IPS-18a (cell line): Measurements from ENCODE around the gene RPL41.
A peak's percentile ranks its signal among the peaks of the same experiment; 100 is the strongest.

ENCODE experiments used
- H3K27ac ChIP-seq: one replicate; pipeline ENCODE4 v1.5.1; 2013; ENCODE audit warnings: low read length
- H3K27me3 ChIP-seq: one replicate; pipeline ENCODE4 v1.6.1; 2013; ENCODE audit warnings: mild to moderate bottlenecking, low read length; ENCODE audit not compliant: control insufficient read depth, insufficient read depth
- H3K36me3 ChIP-seq: one replicate; pipeline ENCODE4 v1.6.1; 2013; ENCODE audit warnings: low read depth, low read length; ENCODE audit not compliant: control insufficient read depth
- H3K4me1 ChIP-seq: one replicate; pipeline ENCODE4 v1.6.1; 2013; ENCODE audit warnings: low read depth, low read length; ENCODE audit not compliant: control insufficient read depth
- H3K4me3 ChIP-seq: one replicate; pipeline ENCODE4 v1.5.1; 2013; ENCODE audit warnings: low read length
- H3K9ac ChIP-seq: one replicate; pipeline ENCODE4 v1.6.1; 2013; ENCODE audit warnings: mild to moderate bottlenecking, low read length, moderate library complexity
- H3K9me3 ChIP-seq: one replicate; pipeline ENCODE4 v1.6.1; 2013; ENCODE audit warnings: low read depth, low read length; ENCODE audit not compliant: control insufficient read depth

Gene RPL41

GRCh38 chr12:56129942-56130495, 13.6 kb downstream of the RPL41 start:
- H3K4me1 ChIP-seq: peaks cover 18% of the 10 kb centered on the region

GRCh38 chr12:56130876-56131275, 14.4 kb downstream of the RPL41 start:
- Histone ChIP-seq H3K36me3 (peaks cover 35% of the 10 kb centered on the region), H3K27ac (no peak overlapping the region), H3K4me1 (peaks cover 18% of the 10 kb centered on the region), H3K4me3 (no peak overlapping the region), H3K9me3 (no peaks in the 10 kb centered on the region), H3K27me3 (no peaks in the 10 kb centered on the region), H3K9ac (no peak overlapping the region)

More at GRCh38 chr12:56129942-56130495, 13.6 kb downstream of the RPL41 start:
- no peak overlapping the region for H3K9ac ChIP-seq
- no peaks in the 10 kb centered on the region for H3K27me3 ChIP-seq
- H3K27ac ChIP-seq: no peak overlapping the region
- H3K36me3 ChIP-seq: peaks cover 35% of the 10 kb centered on the region
- H3K9me3 ChIP-seq: no peaks in the 10 kb centered on the region
- peak overlapping the region; percentile 82 for H3K4me3 ChIP-seq

GRCh38 chr12:56134897-56135296, 18.5 kb downstream of the RPL41 start:
- H3K36me3 ChIP-seq: peaks cover 70% of the 10 kb centered on the region

GRCh38 chr12:56137853-56138571, 21.6 kb downstream of the RPL41 start:
- Histone ChIP-seq H3K36me3 (peaks cover 69% of the 10 kb centered on the region), H3K4me1 (no peaks in the 10 kb centered on the region), H3K27ac (no peak overlapping the region), H3K27me3 (no peaks in the 10 kb centered on the region), H3K9me3 (no peaks in the 10 kb centered on the region), H3K4me3 (no peak overlapping the region), H3K9ac (no peak overlapping the region)

More at GRCh38 chr12:56134897-56135296, 18.5 kb downstream of the RPL41 start:
- Histone ChIP-seq H3K4me1 (no peaks in the 10 kb centered on the region), H3K27me3 (no peaks in the 10 kb centered on the region), H3K27ac (no peak overlapping the region), H3K9ac (no peak overlapping the region), H3K4me3 (no peak overlapping the region), H3K9me3 (no peaks in the 10 kb centered on the region)

GRCh38 chr12:56141946-56142784, 25.7 kb downstream of the RPL41 start:
- Histone ChIP-seq H3K27me3 (no peaks in the 10 kb centered on the region), H3K4me3 (no peak overlapping the region), H3K36me3 (peaks cover 63% of the 10 kb centered on the region), H3K9me3 (no peaks in the 10 kb centered on the region), H3K27ac (no peak overlapping the region), H3K4me1 (no peaks in the 10 kb centered on the region), H3K9ac (no peak overlapping the region)

GRCh38 chr12:56143217-56143616, 26.8 kb downstream of the RPL41 start:
- Histone ChIP-seq H3K9ac (no peak overlapping the region), H3K4me3 (no peak overlapping the region), H3K9me3 (no peaks in the 10 kb centered on the region), H3K27me3 (no peaks in the 10 kb centered on the region), H3K36me3 (peaks cover 52% of the 10 kb centered on the region), H3K27ac (no peak overlapping the region), H3K4me1 (no peaks in the 10 kb centered on the region)

GRCh38 chr12:56143870-56144269, 27.4 kb downstream of the RPL41 start:
- Histone ChIP-seq H3K4me3 (no peak overlapping the region), H3K36me3 (peaks cover 46% of the 10 kb centered on the region), H3K27ac (no peak overlapping the region), H3K4me1 (no peaks in the 10 kb centered on the region), H3K9me3 (no peaks in the 10 kb centered on the region), H3K9ac (no peak overlapping the region), H3K27me3 (no peaks in the 10 kb centered on the region)

GRCh38 chr12:56145217-56145616, 28.8 kb downstream of the RPL41 start:
- H3K4me3 ChIP-seq: no peak overlapping the region
- no peaks in the 10 kb centered on the region for H3K9me3 ChIP-seq
- H3K36me3 ChIP-seq: peaks cover 36% of the 10 kb centered on the region
- H3K9ac ChIP-seq: no peak overlapping the region
- no peaks in the 10 kb centered on the region for H3K4me1 ChIP-seq
- no peaks in the 10 kb centered on the region for H3K27me3 ChIP-seq
- H3K27ac ChIP-seq: no peak overlapping the region

- Histone ChIP-seq H3K27ac (no peak overlapping the region), H3K9ac (no peak overlapping the region)
These were observed 30.3 kb downstream of the RPL41 start for GRCh38 chr12:56146492-56147460.

GRCh38 chr12:56150563-56150962, 34.1 kb downstream of the RPL41 start:
- H3K9ac ChIP-seq: no peak overlapping the region
- peaks cover 5% of the 10 kb centered on the region for H3K4me1 ChIP-seq
- H3K27me3 ChIP-seq: no peaks in the 10 kb centered on the region
- no peaks in the 10 kb centered on the region for H3K9me3 ChIP-seq
- H3K27ac ChIP-seq: no peak overlapping the region
- no peak overlapping the region for H3K4me3 ChIP-seq
- peaks cover 10% of the 10 kb centered on the region for H3K36me3 ChIP-seq

More at GRCh38 chr12:56146492-56147460, 30.3 kb downstream of the RPL41 start:
- Histone ChIP-seq H3K27me3 (no peaks in the 10 kb centered on the region), H3K4me1 (no peaks in the 10 kb centered on the region), H3K9me3 (no peaks in the 10 kb centered on the region), H3K36me3 (peaks cover 27% of the 10 kb centered on the region), H3K4me3 (no peak overlapping the region)
